Common myeloid progenitor, CD34-positive (primary cell): ENCODE results near the gene CPSF4.

ENCODE experiments used
- CTCF ChIA-PET: fragments of 350-600 bp; sonication (Branson Sonifier 250); formaldehyde crosslinking; loops from one replicate; lab custom pipeline; 2021; ENCODE audit warnings: antibody characterized with exemption; lab: Charles Lee
- POLR2A ChIA-PET: fragments of 350-600 bp; sonication (Branson Sonifier 250); formaldehyde crosslinking; loops from one replicate; lab custom pipeline; 2021; ENCODE audit warnings: antibody characterized with exemption; lab: Charles Lee
- DNase-seq, 3 donors: peaks; one replicate each; pipeline versions ENCODE4 v3.0.0 to v3.0.0-alpha.2; 2013
- H3K27ac ChIP-seq, 2 experiments: 1 replicate in 1 of 2; 2 replicates in 1 of 2; pipeline ENCODE4 v1.7.0; 2013; ENCODE audit warnings: inconsistent platforms in 2 of 2, low read length in 2 of 2, mild to moderate bottlenecking in 2 of 2, low read depth in 1 of 2, moderate library complexity in 1 of 2; ENCODE audit not compliant: severe bottlenecking in 2 of 2, insufficient read depth in 1 of 2, poor library complexity in 1 of 2
- H3K27me3 ChIP-seq, 5 experiments: replicated peaks in 2 of 5; 1 replicate in 3 of 5; 2 replicates in 2 of 5; pipeline versions ENCODE4 v1.6.1 to v1.7.0; 2013; ENCODE audit warnings: low read length in 4 of 5, mild to moderate bottlenecking in 2 of 5, moderate library complexity in 2 of 5, inconsistent platforms in 1 of 5; ENCODE audit not compliant: insufficient read depth in 5 of 5, control insufficient read depth in 4 of 5
- H3K36me3 ChIP-seq, 4 experiments: 1 replicate in 2 of 4; 2 replicates in 2 of 4; pipeline versions ENCODE4 v1.6.1 to v1.7.0; 2013; ENCODE audit warnings: low read length in 3 of 4, control low read depth in 1 of 4, mild to moderate bottlenecking in 1 of 4; ENCODE audit not compliant: control insufficient read depth in 4 of 4, insufficient read depth in 4 of 4
- H3K4me1 ChIP-seq, 4 experiments: 1 replicate in 3 of 4; 2 replicates in 1 of 4; pipeline versions ENCODE4 v1.6.1 to v1.7.1; 2013; ENCODE audit warnings: low read length in 3 of 4, mild to moderate bottlenecking in 3 of 4, control low read depth in 1 of 4, inconsistent platforms in 1 of 4, moderate library complexity in 1 of 4; ENCODE audit not compliant: control insufficient read depth in 4 of 4, insufficient read depth in 4 of 4; ENCODE audit errors: control extremely low read depth in 1 of 4
- H3K4me3 ChIP-seq, 7 experiments: 1 replicate in 4 of 7; 2 replicates in 3 of 7; pipeline versions ENCODE4 v1.5.1 to v1.7.0; 2013; ENCODE audit warnings: mild to moderate bottlenecking in 7 of 7, low read length in 6 of 7, moderate library complexity in 6 of 7, inconsistent platforms in 2 of 7, low read depth in 2 of 7, control low read depth in 1 of 7; ENCODE audit not compliant: insufficient read depth in 4 of 7, control insufficient read depth in 1 of 7; ENCODE audit errors: extremely low read depth in 1 of 7
- H3K9me3 ChIP-seq, 5 experiments: 1 replicate in 4 of 5; 2 replicates in 1 of 5; pipeline versions ENCODE4 v1.6.1 to v1.7.1; 2013; ENCODE audit warnings: low read length in 4 of 5, mild to moderate bottlenecking in 2 of 5, inconsistent platforms in 1 of 5, low read depth in 1 of 5, moderate library complexity in 1 of 5; ENCODE audit not compliant: control insufficient read depth in 4 of 5, insufficient read depth in 2 of 5; ENCODE audit errors: control extremely low read depth in 1 of 5
- WGBS: methylation state at CpG from one replicate; pipeline ENCODE4 v1.1.5; 2013; ENCODE audit not compliant: insufficient coverage; 5-methylcytosine and 5-hydroxymethylcytosine counted together

The CPSF4 gene

GRCh38 chr7:99437946-99438572 lies 684 bp upstream of the CPSF4 start:
- WGBS, result 7% methylated on average over 14 of the region's 20 CpGs
- Histone ChIP-seq H3K4me3 (peak overlapping the region; percentile 90 to 98 (median 97)), H3K4me1 (peaks cover 6 to 22% (median 16%) of the 10 kb centered on the region in 4 experiments), H3K9me3 (no peaks in the 10 kb centered on the region), H3K36me3 (peaks cover 5 to 32% (median 17%) of the 10 kb centered on the region in 4 experiments), H3K27me3 (no peaks in the 10 kb centered on the region), H3K27ac (peak overlapping the region; percentile 68 to 82)
- CTCF ChIA-PET, result interaction anchor here (0.6 kb wide), 2 partner anchors 29 to 512 kb away, joined by 3 read pairs; partner anchors contain the start of gene BUD31
- DNase-seq, result peak in 1 of 3 donors; percentile 6
- POLR2A ChIA-PET, result interaction anchor here (1.6 kb wide), 1 partner anchor 30 kb away, joined by 7 read pairs; the partner anchor contains the start of genes BUD31 and PDAP1

DNA sequence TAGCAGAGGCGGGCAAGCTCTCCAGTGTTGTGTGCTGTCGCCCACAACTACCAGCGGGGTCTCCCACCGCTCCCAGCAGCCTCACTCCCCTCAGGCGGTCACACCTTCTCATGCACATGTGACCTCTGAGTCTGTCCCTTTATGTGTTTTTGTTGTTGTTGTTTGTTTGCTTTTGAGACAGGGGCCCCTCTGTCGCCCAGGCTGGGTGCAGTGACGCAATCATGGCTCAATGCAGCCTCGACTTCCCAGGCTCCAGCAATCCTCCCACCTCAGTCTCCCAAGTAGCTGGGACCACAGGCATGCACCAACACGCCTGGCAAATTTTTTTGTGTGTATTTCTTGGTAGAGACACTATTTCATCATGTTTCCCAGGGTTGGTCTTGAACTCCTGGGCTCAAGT lies 1.5 kb downstream of the CPSF4 start:
- no peaks in the 10 kb centered on the region for H3K27me3 ChIP-seq
- DNase-seq, result no peak
- H3K4me1 ChIP-seq, result peaks cover 6 to 22% (median 16%) of the 10 kb centered on the region in 4 experiments
- POLR2A ChIA-PET, result no interaction called here
- CTCF ChIA-PET, result no interaction called here
- peaks cover 0 to 31% (median 12%) of the 10 kb centered on the region in 4 experiments for H3K36me3 ChIP-seq
- H3K4me3 ChIP-seq, result peak overlapping the region in 6 of 7 experiments; percentile 90 to 98 (median 96)
- no peaks in the 10 kb centered on the region for H3K9me3 ChIP-seq
- WGBS, result 100% methylated on average over 1 of the region's 9 CpGs
- peak overlapping the region in 1 of 2 experiments; percentile 82 for H3K27ac ChIP-seq

GRCh38 chr7:99446096-99446495 lies 7.4 kb downstream of the CPSF4 start:
- CTCF ChIA-PET, result interaction anchor here (1.1 kb wide), 1 partner anchor 10 kb away, joined by 3 read pairs; no protein-coding TSS in a partner anchor
- Histone ChIP-seq H3K4me3 (no peak overlapping the region), H3K27me3 (no peaks in the 10 kb centered on the region), H3K9me3 (no peaks in the 10 kb centered on the region), H3K27ac (no peak overlapping the region), H3K36me3 (peaks cover 14 to 80% (median 48%) of the 10 kb centered on the region in 4 experiments), H3K4me1 (no peaks in the 10 kb centered on the region)
- POLR2A ChIA-PET, result interaction anchor here (0.6 kb wide), 1 partner anchor 566 kb away, joined by 4 read pairs; no protein-coding TSS in a partner anchor
- DNase-seq, result no peak
- 100% methylated on average over 4 of the region's 4 CpGs for WGBS

GRCh38 chr7:99447943-99448342 lies 9.2 kb downstream of the CPSF4 start:
- ChIA-PET CTCF (interaction anchor here (0.7 kb wide), 1 partner anchor 172 kb away, joined by 3 read pairs; no protein-coding TSS in a partner anchor), POLR2A (no interaction called here)
- H3K27me3 ChIP-seq, result no peaks in the 10 kb centered on the region
- H3K27ac ChIP-seq, result no peak overlapping the region
- 93% methylated on average over 10 of the region's 10 CpGs for WGBS
- H3K9me3 ChIP-seq, result no peaks in the 10 kb centered on the region
- H3K4me3 ChIP-seq, result no peak overlapping the region
- H3K4me1 ChIP-seq, result no peaks in the 10 kb centered on the region
- peaks cover 14 to 84% (median 57%) of the 10 kb centered on the region in 4 experiments for H3K36me3 ChIP-seq
- DNase-seq, result peak in 2 of 3 donors; percentile 11 to 20

DNA sequence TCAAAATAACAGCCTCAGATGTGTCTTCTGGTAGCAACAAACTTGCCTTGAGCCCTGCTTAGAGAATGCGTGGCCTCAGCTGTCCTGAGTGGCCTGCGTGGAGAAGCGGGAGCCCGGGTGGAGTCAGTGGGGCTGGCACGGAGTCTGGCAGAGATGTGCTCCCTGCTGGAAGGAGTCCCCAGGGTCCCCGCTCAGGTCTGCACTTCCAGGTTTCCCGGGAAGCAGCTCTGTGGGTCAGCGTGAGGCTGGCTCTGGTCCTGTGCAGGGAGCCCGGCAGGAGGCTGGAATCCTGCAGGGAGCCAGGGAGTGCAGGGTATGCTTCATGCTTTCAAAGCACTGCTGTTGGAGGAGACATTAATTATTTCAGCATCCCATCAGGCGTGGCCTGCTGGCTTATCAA lies 10.1 kb downstream of the CPSF4 start:
- ChIA-PET CTCF (interaction anchor here (2.2 kb wide), 1 partner anchor 12 kb away, joined by 4 read pairs; no protein-coding TSS in a partner anchor), POLR2A (no interaction called here)
- Histone ChIP-seq H3K27ac (no peak overlapping the region), H3K9me3 (no peaks in the 10 kb centered on the region), H3K27me3 (no peaks in the 10 kb centered on the region), H3K36me3 (peaks cover 14 to 86% (median 61%) of the 10 kb centered on the region in 4 experiments), H3K4me1 (no peaks in the 10 kb centered on the region), H3K4me3 (no peak overlapping the region)
- WGBS, result 97% methylated on average over 9 of the region's 10 CpGs
- DNase-seq, result no peak

- ChIA-PET CTCF (interaction anchor here (0.5 to 2.2 kb wide), 2 partner anchors 11 to 26 kb away, joined by 3 to 4 read pairs; no protein-coding TSS in a partner anchor), POLR2A (no interaction called here)
- H3K4me1 ChIP-seq, result no peaks in the 10 kb centered on the region
- peaks cover 14 to 88% (median 63%) of the 10 kb centered on the region in 4 experiments for H3K36me3 ChIP-seq
- no peaks in the 10 kb centered on the region for H3K9me3 ChIP-seq
- WGBS, result 97% methylated on average over 5 of the region's 5 CpGs
- H3K4me3 ChIP-seq, result no peak overlapping the region
- DNase-seq, result no peak
- H3K27ac ChIP-seq, result no peak overlapping the region
- H3K27me3 ChIP-seq, result no peaks in the 10 kb centered on the region
Measured at GRCh38 chr7:99449326-99449725, 10.6 kb downstream of the CPSF4 start.

DNA sequence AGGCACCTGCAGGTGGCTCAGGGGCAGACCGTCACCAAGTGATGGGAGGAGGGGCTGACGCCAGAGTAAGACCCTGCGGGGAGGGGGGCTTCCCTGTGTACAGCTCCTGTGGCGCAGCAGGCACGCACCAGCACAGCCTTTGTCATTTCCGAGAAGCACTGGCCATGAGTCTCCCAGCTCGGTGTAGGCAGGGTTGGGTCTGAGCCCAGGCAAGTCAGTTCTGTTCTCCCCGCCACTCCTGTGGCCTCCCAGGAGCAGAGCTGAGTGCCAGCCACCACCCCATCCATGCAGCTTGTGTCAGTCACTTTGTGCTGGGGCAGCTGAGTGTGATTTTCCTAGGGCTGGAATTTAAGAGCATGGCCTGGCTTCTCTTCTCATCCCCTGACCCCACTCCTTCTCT lies 13.2 kb downstream of the CPSF4 start:
- Histone ChIP-seq H3K9me3 (peaks cover 0 to 2% (median 0%) of the 10 kb centered on the region in 5 experiments), H3K27ac (no peak overlapping the region), H3K4me3 (no peak overlapping the region), H3K36me3 (peaks cover 7 to 91% (median 70%) of the 10 kb centered on the region in 4 experiments), H3K27me3 (no peaks in the 10 kb centered on the region), H3K4me1 (no peaks in the 10 kb centered on the region)
- CTCF ChIA-PET, result no interaction called here
- POLR2A ChIA-PET, result no interaction called here
- DNase-seq, result no peak
- 93% methylated on average over 7 of the region's 8 CpGs for WGBS
